Midbrain (tissue), 1 donor: ENCODE results near the gene ATG16L1.

Experiments
- DNase-seq: peaks from one replicate; lab custom pipeline; 2025; lab: John Stamatoyannopoulos, UW

Gene ATG16L1

DNA sequence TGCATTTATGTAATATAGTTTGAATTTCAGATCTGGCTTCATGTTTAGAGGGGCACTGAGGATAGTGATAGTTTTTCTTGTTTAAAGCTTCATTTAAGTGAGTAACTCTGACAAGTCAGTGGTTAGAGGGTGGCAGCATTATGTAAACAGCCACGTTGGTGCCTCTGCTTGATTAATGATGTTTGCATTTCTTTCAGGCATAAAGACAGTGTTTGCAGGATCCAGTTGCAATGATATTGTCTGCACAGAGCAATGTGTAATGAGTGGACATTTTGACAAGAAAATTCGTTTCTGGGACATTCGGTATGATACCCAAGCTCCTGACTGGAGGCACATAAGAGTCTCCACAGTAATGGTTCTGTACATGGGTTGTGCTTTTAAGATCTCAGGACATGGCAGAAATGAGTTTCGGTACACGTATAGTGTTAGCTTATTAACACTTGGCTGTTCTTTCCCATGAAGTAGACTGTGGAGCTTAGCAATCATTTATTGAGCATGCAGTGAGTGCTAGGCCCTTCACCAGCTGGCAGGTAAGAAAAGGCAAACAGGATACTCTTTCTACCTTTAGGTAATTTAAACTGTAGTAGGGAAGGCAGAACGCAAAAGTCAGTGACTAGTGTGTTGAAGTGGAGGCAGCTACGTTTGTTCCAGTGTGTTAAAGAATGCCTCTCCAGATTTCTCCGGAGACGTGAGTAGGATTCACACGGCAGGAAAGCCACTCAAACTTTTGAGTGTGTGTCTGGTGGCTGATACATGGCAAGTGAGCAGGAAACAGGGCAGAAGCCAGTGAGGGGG is 38.8 kb downstream of the ATG16L1 start:
- no peak for DNase-seq

DNA sequence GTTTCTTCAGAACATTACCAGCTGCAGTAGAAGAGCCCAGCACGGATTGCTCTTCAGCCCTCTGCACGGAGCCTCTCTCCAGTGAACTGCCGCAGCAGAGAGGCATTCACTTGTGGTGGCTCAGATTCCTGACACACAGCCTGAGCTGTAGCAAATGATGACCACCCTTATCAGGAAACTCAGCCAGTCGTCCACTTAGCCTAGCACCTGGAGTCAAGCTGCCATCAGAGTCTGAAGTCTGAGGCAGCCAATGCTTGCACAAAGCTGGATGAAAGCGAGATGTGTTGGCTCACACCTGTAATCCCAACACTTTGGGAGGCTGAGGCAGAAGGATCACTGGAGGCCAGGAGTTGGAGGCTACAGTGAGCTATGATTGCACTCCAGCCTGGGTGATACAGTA is 44.4 kb downstream of the ATG16L1 start:
- no peak for DNase-seq

DNA sequence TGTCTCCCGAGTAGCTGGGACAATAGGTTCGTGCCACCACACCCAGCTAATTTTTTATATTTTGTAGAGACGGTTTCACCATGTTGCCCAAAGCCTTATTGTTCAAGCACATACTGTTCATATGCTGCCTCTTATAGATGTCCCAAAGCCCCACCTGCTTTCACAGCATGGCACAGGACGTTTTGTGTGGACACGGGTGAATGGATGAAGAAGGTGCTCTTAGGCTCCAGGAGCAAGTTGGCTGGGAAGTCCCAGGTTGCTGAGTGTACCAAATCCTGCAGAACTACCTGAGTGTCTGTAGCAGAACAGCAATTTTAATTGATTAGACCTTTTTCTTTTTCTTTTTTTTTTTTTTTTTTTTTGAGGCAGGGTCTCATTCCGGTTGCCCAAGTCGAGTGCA is 45.6 kb downstream of the ATG16L1 start:
- DNase-seq, result no peak

DNA sequence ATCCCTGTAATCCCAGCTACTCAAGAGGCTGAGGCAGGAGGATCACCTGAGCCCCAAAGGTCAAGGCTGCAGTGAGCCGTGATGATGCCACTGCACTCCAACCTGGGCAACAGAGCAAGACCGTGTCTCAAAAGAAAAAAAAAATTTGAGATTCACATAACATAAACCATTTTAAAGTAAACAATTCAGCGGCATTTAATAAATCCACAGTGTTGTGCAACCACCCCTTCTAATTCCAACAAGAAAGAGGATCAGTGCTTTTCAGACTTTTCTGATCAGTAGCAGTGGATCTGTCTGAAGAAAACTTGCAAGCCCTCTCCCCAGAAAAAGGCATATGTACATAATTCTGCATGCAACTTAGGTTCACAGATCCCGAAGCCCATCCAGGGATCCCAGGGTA is 48.9 kb downstream of the ATG16L1 start:
- no peak for DNase-seq

DNA sequence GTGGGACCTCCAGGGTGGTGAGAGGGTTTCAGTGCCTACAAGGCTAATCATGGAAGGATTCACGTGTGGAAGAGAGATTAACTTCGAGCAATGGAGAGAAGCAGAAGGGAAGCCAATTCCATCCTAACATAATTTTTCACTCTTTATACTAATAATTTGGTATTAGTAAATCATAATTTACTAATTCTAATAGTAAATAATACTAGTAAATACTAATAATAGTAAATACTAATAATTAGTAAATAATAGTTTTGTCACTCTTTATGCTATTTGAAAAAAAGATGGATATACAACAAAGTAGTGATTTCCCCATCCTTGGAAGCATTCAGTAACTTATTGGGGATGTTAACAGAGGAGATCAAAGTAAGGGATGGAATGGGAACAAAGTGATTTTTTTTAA is 49.8 kb downstream of the ATG16L1 start:
- no peak for DNase-seq

DNA sequence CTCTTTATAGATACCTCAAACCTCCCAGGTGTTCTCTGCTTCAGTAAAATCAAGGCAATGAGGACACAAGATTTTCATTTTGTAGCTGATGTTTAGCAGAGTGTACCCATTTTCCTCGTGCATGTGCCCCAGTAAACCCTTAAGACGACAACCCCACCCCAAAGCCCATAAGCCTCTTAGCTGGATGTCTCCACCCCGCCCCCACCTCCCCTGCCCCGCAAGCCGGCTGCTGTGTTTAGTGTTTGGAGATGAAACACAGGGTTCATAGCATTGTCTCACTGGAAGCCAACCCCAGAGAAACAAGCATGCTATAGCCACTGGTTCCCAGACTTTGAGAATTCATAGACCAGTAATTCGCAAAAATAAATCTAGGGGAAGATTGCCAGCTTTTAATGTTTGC is 50.3 kb downstream of the ATG16L1 start:
- DNase-seq, result no peak

DNA sequence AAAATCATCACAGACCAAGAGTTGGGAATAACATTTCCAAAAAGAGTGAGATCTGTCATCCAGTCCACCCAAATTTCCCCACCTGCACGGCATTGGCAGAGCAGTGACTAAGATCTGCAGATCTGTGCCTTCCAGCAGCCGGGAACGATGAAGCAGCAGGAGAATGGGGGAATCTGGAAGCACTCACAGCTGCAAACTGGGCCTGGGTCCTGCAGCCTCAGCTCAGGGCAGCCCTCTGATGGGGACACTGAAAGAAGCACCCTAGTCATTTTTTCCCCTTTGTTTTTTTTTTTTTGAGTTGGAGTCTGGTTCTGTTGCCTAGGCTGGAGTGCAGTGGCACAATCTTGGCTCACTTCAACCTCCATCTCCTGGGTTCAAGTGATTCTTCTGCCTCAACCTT is 51.8 kb downstream of the ATG16L1 start:
- DNase-seq, result no peak

DNA sequence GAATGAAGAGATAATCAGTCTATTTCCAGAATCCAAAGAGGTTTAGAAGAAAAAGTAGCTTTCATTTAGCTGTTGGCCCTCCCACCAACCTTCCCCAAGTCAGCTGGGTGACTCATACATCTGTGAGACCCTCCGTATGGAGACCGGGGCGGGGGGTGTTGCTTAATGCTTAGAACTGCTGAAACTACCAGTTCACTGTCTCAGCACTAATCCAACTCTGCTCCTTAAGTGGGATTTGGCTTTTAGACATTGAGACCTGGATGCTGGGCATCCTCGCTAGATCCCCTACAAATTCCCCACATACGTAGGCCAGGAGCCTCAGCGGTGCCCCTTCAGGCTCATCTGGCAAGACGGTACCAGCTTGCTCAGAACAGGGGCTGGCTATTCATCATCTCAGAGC is 56.1 kb downstream of the ATG16L1 start, which contains the start of gene SAG:
SAG (plus strand) TSS at position 252 of the 400 bp plus-strand sequence. CDS start 1,374 bp downstream, outside the sequence.
- DNase-seq, result no peak

DNA sequence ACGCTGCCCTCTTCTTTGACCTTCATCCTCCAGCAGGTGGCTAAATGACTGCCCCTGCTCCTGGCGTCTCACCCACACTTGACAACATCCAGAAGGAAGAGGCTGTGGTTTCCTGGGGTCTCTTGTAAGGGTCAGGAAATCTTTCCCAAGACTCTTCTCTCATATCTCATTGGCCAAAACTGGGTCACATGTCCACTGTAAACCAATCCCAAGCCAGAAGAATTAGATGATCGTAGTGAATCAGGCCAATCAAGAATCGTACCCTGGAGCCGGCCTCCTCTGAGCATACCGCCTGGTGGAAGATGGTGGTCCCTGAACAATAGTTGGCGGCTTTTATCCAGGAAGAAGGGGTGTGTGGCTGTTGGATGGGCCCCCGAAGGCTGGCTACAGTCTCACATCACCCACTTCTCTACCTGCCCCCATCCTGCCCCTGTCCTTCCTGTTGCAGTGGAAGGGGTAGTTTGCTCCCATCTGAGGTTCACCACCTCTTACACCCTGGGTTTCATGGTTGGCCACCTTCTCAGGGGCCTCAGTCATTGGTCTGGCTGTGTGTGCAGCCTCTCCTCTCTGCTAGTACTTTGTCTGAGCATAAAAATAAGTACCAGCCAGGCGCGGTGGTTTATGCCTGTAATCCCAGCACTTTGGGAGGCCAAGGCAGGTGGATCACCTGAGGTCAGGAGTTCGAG is 59.9 kb downstream of the ATG16L1 start:
- no peak for DNase-seq

DNA sequence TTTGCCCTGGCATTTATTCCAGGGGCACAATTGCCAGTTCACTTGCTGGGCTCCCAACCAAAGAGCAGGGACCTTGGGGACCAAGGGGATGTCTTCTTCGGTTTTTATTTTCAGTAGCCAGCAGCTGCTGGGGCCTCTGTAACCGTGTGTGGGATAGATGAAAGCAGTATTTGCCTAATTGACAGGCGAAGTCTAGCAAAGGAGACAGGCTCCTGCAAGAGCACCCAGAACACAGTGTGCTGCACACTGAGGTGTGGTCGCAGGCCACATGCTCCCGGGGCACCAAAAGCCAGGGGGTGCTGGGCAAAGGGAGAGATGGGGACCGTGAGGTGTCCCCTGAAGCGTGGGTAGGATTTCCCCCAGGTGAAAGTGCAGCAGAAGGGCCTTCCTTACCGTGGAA is 61.4 kb downstream of the ATG16L1 start:
- DNase-seq, result no peak

DNA sequence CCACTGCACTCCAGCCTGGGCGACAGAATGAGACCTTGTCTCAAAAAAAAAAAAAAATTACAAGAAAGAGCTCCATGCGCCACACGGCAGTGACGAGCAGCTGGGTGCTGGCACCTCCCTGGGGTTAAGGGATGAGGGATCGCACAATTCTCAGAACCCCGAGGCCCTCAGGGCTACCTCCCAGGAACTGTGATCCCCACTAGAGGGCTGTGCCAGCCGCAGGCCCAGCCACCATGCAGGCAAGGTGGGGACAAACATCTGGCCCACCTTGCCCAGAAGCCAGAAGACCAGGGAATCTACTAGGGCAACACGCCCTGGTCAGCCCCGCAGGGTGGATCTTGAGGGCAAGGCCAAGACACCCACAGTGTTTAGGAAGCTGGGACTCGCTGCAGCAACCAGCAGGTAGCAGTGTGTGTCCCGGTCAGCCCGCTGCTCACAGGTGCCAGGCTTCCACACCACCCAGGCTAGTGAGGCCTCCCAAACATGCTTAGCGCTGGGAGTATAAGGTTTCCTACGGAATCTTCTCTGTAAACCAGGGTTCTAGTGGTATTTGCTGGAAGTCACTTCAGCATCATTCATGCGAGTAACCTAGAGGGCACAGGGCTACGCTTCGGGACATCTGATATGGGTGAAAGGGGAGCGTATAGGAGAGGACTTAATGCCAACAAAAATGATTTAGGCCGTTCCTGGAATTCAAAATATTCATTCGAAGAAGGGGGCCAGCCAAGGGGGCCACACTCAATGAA is 62.9 kb downstream of the ATG16L1 start:
- no peak for DNase-seq

DNA sequence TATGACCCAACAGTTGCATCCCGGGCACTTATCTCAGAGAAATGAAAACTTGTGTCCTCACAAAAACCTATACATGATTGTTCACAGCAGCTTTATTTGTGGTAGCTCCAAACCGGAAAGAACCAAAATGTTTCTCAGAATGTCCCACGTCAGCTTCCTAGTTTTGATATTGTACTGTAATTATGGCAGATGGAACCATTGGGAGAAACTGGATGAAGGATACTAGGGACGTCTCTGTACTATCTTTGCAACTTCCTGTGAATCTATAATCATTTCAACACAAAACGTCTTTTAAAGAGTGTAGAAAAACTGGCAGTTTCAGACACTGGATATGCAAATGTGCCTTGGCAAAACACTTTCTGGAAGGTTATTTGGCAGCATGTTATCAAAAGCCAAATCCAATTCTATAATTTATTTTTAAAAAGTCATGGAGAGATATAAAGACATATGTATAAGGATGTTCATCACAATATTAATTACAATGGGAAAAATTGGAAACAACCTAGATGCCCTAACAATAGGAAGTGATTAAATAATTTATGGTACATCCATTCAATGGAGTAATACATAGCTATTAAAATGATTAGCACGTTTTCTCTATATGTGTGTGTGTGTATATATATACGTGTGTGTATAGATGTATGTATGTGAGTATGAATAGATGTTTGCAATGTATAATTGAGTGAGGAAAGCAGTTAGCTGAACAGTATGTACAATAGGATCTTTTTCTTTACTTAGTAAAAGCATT is 65.9 kb downstream of the ATG16L1 start:
- DNase-seq, result no peak

DNA sequence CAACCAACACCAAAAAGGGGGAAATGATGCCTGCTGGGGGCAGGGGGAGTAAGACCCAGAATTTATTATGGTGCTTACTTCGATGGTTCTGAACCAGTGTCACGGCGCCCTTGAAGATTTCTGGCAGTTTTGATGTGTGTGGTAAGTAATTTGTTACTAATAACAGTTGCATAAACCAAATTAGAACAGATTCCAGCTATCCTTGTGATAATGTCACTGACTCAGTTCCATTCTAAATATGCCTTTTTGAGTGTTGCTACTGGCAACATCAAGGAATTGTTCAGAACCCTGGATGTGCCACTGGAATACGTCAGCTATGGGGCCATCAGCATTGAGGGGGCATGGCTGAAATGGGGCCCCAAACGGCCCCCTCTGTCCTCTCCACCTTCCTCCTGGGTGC is 67.8 kb downstream of the ATG16L1 start:
- no peak for DNase-seq

DNA sequence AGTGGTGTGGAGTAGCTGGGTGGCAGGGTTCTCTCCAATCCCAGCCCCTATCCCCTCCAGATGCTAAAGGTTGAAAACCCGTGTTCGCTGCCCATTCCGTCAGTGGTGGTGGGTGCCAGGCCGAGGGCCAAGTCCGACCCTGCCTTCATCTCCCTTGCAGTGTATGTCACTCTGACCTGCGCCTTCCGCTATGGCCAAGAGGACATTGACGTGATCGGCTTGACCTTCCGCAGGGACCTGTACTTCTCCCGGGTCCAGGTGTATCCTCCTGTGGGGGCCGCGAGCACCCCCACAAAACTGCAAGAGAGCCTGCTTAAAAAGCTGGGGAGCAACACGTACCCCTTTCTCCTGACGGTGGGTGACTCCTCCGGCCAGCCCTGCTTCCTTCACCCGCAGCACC is 69.0 kb downstream of the ATG16L1 start:
- DNase-seq, result no peak

DNA sequence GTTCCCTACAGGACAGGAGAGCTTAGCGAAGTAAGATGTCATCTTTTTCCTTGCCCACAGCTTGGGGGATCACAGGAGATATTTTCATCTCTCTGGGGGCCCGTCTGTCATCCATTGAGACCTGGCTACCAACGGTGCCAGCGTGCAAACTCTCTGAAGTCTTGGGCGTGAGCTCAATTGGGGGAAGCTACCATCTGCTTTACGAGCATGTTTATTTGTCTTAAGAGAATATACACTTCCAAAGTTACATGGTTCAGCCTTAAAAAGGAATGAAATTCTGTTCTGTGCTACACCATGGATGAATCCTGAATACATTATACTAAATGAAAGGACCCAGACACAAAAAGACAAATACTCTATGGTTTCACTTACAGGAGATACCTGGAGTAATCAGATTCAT is 69.7 kb downstream of the ATG16L1 start:
- DNase-seq, result no peak

DNA sequence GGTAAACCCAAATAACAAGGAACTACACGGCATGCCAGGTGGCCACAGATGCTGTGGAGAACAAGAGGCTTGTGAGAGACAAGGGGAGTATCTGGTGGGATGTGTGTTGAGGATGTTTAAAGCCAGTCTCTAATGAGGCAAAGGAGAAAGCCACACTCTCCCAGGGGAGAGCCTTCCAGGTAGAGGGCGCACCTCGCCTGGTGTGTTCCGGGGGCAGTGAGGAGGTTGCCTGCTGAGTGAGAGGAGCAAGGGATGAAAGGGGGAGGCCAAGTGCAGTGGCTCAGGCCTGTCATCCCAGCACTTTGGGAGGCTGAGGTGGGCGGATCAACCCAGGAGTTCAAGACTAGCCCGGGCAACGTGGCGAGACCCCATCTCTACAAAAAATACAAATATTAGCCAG is 72.4 kb downstream of the ATG16L1 start:
- no peak for DNase-seq

DNA sequence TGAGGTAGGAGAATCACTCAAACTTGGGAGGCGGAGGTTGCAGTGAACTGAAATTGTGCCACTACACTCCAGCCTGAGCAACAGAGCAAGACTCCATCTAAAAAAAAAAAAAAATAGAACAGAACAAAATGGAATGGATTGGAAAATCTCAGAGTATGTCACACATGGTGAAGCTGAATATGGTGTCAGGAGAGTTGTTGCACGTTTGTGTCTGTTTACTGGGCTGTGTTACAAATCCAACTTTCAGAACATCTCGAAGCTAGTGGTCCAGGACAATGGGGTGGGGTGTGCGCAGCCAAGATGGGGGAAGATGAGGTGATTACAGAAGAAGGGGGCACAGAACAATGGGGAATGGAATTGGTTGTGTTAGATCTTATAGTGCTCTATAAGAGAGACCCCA is 73.8 kb downstream of the ATG16L1 start:
- DNase-seq, result no peak

DNA sequence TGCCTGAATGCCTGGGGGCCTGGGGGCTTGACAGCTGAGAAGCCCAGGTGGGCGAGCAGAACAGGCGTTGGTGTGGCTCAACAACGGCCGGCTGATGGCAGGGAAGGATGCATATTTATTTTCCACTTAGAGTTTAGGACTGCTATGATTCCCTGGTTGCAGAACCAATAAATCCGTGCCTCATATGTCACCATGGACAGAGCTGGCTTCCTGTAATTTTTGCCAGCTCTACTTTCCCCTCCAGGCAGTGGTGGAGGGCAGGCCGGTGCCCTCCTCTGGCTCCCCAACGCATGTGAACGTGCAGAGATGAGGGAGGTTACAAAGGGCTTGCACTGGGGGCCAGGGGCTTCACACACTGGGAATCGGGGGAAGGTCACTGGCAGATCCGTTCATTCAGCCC is 74.3 kb downstream of the ATG16L1 start:
- DNase-seq, result no peak

DNA sequence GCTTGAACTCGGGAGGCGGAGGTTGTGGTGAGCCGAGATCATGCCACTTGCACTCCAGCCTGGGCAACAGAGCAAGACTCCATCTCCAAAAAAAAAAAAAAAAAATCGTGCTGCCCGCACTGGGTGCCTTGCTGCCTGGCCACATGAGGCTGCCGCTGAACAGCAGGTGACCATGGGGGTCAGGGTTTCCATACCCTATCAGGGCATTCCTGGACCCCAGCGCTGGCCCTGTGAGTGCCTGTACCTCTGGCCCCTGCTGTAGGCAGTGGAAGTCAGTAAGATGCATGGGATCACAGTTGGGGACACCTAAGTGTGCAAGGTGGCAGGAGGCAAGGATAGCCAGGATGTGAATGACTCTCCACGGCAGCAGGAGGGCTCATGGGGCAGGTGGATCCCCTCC is 75.0 kb downstream of the ATG16L1 start:
- no peak for DNase-seq

DNA sequence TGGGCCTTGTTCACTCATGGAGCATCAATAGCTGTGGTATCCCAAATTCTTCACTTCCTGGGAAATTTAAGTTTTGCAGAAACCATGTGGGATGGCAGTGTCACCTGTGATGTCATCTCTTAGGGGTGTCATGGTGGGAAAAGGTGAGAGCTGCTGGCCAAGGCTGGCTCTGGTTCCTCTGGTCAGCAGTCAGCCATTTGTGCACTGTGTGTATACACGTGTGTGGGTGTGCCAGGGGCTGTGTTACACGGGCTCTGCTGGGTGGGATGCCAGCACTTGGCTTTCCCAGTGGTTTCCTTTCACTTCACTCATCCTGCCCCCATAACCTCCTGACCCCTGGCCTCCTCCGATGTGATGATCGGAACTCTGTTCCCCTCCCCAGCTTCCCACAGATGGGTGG is 77.4 kb downstream of the ATG16L1 start:
- DNase-seq, result no peak

DNA sequence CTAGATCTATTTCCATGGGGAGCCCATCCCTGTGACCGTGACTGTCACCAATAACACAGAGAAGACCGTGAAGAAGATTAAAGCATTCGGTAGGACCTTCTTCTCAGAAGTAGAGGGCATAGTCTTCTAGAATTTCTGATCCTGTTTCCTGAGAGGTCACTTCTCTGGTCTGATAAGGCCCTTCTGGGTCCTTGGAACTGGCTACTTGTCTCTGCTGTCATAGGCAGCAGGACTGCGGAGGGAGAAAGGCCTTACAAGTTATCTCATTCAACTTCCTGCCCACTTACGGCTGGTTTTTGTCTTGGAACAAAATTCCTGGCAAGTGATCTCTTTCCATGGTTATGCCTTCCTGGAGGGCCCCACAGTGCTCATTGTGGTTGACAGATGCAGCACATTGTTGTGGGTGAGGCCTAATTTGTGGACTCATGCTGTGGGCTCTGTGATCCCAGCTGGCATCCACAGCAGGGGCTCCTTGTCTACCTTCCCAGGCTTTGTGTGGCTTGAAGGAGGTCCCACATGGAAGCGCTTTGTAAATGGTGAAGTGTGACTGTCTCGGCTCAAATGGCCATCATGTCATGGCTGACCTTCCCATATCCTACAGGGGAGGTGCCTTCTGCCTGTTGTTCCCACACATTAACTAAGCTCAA is 78.1 kb downstream of the ATG16L1 start:
- no peak for DNase-seq

DNA sequence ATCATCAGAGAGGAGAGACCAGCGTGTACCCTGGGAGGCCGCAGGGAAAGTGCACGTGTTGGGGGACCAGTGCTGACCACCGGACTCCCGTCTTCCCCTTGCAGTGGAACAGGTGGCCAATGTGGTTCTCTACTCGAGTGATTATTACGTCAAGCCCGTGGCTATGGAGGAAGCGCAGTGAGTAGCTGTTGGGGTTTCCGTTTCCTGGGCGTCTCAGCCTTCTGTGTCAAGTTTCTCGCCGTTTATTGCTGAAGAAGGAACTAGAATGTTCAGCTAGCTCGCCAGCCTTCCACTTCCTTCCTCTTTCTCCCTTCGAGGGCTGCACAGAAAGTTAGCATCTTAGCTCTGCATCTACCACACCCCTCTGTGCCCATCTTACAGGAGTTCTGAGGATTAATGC is 80.1 kb downstream of the ATG16L1 start:
- DNase-seq, result peak; percentile 39
